Mammary epithelial cell (primary cell): ENCODE measurements around the gene CUL4A.

Source experiments
- CTCF ChIP-seq, 2 donors: IDR thresholded peaks in 1 of 2; conservative IDR thresholded peaks in 1 of 2; 2 replicates each; pipeline ENCODE4 v1.5.1; 2011 to 2012; ENCODE audit warnings: inconsistent platforms in 2 of 2, low read length in 2 of 2, mild to moderate bottlenecking in 2 of 2, control low read depth in 1 of 2, low read depth in 1 of 2; ENCODE audit not compliant: insufficient read depth in 1 of 2; ENCODE audit errors: extremely low read depth in 1 of 2
- EZH2 ChIP-seq: IDR thresholded peaks from 2 replicates; pipeline ENCODE4 v1.6.1; 2012; ENCODE audit warnings: low read length, inconsistent platforms, borderline replicate concordance

GRCh38 chr13:113223070-113223469, 13.7 kb downstream of the CUL4A start:
- TF ChIP-seq CTCF (conservative IDR thresholded peaks at IDR 0.05 in 1 of 2, IDR thresholded peaks at IDR 0.05 in 1 of 2; ENCODE audit: extremely low read depth in 1 of 2, insufficient read depth in 1 of 2, low read depth in 1 of 2, low read length in 2 of 2): no peak
- TF ChIP-seq EZH2: no peak
